NCI-H526 (cell line): ENCODE measurements around the gene DPP10.
A peak's percentile ranks its signal among the peaks of the same experiment; 100 is the strongest.

Source experiments
- DNase-seq, 2 experiments: peaks; one replicate each; lab custom pipeline; 2025; lab: John Stamatoyannopoulos, UW

DPP10 gene

DNA sequence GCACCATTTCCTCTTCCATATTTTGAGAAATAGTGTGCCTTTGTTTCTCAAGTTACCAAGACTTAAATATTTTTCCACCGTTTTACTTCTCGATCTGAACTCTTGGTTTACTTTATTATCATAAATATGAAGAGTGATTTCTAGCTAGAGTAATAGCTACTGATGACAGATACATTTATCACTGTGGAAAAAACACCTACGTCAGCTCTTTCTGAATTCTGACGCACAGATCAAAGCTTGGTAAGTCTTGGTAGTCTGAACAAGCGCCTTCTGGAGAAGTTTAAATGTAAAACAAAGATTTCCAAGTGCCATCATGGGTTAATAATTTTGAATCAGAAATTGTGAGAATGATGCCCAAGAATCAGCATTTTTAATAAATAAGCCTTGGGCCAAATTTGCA, 367.7 kb downstream of the DPP10 start:
- no peak for DNase-seq

DNA sequence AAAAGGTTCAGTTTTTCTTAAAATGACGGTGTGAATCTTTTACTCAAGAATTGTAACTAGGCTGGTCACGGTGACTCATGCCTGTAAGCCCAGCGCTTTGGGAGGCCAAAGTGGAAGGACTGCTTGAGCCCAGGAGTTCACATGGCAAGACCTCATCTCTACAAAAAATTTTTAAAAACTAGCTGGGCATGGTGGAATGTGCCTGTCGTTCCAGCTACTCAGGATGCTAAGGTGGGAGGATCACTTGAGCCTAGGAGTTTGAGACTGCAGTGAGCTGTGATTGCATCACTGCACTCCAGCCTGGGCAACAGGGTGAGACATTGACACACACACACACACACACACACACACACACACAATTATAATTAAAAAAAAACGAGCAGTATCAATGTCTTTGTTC, 369.8 kb downstream of the DPP10 start:
- no peak for DNase-seq

DNA sequence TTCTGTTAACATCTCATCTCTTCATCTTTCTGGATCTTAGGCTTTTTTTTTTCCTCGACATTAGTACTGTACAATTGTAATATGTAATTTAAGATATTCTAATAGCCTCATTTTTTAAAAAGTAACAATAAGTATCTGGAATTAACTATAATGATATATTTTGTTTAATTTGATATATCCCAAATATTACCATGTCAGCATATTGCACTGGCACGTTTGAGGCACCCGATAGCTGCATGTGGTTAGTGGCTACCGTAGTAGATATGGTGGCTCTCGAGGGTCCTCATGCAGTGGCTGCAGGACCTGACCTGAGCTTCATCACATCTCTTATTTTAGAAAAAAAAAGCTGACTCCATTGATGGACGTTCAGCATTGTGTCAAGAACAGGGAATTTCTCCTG, 371.9 kb downstream of the DPP10 start:
- no peak for DNase-seq

DNA sequence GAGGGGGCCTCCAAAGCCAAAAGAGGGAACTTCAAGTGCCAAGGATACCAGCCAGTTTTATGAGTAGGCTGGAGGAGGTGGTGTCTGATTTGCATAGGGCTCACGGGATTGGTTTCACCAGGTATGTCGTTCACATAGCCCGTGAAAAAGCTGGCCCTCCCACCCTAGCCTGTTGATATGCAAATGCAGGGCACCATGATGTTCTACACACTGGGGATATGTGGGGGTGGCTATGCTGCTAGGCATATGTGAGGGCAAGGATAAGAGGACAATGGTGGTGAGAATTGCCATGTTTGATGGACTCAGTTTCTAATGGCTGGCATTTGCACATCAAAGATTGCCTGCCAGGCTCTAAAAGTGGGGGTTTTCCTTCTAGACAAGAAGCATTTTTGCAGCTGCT, 378.6 kb downstream of the DPP10 start:
- DNase-seq, result peak in 1 of 2 experiments; percentile 39

DNA sequence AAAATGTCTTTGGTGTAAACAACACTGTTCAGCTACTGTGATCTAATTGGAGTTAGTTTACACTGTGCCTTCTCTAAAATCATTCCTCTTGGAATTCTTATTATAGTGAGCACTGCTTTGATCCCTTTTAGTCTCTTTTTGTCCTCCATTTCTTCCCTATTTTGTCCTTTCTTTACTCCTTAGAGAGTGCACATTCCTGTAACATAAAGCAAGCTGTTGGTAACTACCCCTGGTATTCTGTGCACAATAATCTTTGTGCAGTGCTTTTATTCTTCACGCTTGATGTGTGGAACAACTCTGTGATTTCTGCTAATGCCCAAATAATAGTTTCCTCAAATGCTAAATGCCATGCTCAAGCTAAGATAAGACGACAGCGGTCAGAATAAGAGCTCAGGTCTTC, 401.5 kb downstream of the DPP10 start:
- no peak for DNase-seq

DNA sequence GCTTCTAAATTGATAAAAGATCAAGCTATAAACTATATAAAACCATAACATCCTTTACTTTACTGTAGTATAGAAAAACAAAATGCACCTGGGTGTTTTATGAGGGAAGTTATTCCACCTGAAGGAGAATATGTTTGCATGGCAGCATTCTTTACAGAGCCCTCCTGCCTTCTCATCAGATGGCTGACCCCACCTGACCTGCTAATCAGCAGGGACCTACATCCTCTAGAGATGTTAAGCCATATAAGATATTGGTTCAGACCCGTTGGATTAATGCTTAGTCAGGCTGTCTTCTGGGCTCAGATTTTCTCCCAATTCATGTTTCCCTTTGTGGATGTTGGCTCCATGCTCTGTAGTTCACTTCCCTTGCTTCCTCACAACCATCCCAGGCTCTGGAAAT, 414.8 kb downstream of the DPP10 start:
- no peak for DNase-seq

DNA sequence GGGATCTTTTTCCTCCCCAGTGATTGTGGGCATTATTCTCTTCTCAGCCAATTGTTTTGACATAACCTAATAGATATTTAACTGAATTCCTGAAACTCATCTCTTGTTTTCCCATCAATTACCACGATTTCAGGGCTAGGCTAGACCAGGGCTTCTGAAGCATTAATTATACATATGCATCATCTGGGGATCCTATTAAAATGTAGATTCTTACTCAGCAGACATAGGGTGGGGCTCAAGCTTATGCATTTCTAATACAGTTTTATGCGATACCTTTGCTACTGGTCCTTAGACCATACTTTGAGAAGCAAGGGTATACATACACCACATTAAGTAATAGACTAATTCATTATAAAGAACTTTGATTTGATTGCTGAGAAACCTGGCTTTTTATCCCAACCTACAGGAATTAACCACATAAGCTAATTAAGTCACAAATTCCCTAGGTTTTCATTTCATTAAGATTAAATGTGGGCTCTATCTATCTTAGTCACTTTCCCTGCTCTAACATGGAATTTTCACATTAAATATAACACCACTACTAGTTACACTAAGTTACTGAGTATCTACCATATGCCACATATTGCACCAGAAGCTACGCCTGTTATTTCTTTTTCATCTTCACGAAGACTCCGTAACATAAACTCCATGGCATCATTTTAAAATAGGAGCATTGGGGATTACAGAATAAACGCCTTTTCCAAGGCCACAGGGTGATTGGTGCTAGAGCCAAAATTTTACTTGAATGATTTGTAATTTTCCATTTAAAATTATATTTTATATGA, 417.5 kb downstream of the DPP10 start:
- DNase-seq, result no peak

DNA sequence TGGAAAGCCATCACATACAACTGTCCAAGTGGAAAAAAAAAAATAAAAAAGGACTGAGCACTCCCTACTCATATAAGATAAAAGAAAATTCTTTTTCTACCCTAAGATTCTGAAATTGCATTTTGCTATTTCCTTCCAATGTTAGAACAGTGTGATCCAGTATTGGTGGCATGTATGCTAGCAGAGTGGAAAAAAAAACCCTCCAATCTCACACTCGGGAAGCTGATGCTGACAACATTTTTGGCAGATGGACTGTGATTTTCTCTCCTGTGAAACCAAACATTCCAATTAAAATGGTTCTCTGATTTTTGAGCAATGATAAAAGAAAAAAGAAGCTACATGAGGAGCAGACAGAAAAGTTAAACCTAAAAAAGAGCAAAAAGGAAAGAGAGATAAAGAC, 419.8 kb downstream of the DPP10 start:
- no peak for DNase-seq

DNA sequence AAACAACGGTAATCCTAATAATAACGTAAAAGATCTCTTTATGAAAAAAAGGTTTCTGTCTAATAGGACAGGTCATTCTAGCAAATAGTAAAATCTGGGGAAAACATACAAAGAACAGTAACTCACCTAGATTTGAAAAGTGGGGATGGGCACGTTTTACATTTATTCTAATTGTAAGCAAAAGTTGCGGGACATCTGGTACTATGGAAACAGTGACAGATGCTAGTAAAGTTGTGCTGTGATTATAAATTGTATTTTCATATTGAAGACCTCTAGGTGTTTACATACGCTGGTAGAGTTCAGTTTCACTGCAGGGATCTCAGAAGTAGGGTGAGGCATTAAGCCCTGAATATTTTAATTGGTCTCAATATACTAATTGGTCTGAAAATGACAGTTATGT, 422.5 kb downstream of the DPP10 start:
- DNase-seq, result peak; percentile 68 to 72

DNA sequence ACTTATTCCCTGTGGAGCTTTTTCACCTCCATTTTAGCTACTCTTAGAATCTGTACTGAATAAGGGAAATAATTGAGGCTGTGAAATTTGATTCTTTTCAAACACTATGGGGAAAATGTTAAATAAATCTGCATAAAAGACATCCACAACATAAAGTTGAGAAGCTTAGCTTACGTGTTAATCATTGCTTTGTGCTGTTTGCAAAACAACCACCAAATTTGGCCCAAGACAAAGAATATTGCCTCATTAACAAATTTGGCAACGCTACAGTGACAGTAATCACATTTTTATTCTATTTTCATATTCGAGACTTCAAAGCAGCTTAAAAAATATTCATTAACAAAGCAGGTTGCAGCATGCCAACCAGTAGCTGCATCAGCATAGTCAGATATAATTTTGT, 437.6 kb downstream of the DPP10 start:
- no peak for DNase-seq

DNA sequence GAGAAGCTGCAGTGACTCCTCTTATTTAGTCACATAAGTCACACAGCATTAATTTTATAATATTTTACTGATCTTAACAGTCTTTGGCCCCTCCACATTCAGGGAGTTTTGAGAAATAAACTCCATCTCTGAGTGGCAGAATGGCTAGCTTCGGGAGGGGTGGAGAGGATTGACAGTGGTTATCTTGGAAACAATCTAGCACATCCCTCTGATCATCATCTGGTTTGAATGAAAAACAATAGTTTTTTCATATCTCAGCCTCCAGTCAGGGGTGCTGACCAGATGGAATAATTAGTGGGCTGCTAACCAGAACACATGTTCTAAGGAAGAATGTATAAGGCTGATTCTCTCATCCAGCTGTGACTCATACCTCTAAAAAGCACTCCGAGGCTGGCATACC, 477.5 kb downstream of the DPP10 start:
- peak in 1 of 2 experiments; percentile 24 for DNase-seq

DNA sequence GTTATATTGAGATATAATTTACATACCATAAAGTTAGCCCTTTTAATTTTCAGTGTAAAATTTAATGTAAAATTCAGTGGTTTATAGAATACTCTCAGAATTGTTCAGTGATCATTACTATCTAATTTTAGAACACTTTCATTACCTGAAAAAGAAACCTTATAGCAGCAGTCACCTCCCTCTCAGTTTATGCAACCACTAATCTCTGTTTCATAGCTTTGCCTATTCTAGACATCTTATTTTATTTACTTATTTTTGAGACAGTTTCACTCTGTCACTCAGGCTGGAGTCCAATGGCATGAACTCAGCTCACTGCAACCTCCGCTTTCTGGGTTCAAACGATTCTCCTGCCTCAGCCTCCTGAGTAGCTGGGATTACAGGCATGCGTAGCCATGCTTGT, 479.6 kb downstream of the DPP10 start:
- no peak for DNase-seq

DNA sequence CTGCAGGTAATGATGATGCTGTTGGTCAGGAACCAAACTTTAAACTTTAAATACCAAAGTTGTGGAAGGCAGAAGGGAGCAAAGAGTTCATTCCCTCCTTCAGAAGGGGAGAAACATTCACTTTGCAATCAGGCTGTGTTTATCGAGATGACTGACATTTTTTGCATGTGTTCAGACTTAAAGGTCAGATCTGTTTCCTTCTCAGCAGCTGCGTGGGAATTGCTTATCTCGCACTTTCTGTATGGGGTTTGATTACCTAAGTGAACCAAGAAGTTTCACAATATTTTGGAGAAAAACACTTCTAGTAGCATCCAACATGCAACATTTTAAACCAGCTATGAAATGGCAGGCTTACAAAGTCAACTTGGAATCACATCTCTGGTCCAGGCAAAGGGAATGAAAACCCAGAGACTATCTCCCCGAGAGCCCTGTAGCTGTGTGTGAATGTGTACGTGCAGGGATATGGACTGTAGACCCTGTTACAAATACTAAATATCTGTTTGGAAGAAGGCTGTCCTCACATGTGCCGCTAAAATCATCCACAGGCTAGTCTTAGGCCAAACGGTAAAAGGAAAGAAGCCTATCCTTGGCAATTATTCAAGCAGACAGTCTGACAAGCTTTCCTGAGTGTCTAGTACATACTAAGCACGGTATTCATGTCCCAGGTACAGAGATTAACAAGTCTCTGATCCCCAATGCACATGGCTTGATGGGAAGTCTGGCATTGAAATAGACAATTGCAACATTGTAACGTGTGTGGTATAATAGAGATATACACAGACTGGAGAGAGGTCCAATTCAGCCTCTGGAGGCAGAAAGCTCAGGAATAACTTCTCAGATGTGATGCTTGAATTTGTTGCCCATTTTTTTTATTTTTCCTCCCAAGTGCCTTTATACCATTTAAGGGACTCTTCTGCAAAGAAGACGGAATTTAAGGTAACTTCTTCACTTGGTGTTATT, 483.1 kb downstream of the DPP10 start:
- no peak for DNase-seq

DNA sequence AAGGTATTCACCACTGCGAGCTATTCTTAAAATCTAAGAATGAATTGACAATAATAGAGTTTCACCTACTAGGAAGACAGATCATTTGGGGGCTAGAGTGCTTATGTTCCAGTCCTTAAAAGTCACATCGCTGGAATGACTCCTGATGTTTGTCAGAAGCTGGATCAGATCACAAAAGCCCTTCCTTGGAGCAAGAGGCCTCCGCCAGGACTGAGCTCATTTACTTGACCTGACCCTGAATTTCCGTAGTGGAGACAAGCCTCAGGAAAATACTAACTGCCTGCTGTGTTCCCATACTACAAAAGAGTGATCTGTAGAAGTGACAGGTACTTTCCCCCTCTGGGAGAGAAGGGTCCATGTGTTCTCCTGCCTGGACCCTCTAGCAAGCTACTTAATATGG, 483.9 kb downstream of the DPP10 start:
- DNase-seq, result no peak

DNA sequence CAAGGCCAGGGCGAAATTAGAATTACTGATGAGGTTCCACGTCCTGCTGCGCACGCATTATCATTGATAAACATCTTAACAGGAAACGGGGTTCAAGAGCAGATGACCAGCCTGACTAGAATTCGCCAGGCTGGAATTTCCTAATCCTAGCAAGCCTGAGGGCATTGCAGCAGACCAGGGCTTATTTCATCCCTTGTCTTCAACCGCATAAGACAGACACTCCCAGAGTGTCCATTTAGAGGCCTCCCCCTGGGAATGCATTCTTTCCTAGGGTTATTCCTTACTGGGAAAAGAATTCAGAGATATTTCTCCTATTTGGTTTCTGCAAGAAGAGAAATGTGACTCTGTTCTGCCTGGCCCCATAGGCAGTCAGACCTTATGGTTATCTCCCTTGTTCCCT, 486.8 kb downstream of the DPP10 start:
- no peak for DNase-seq

DNA sequence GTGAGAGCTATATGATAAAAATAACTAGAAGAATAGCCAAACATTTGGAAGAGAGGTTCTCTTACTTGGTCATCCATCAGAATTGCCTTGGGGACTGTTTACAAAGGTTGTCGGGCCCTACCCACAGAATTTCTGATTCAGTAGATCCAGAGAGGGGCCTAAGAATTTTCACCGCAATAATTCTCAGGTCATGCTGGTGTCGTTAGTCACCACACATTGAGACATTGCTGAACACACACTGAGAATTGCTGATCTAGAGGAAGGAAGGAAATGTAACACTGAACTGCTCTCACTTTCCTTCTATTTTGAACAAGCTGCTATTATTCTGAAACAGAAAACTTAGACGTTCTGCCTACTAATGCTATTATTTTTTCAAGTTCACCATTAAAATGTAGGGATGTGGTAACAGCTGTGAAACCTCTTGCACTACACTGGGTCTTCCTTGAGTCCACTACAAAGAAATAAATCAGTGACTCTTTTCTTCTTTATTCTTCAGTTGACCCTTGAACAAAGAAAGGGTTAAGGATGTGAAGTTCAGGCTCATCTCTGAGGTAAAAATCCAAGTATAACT, 491.3 kb downstream of the DPP10 start:
- no peak for DNase-seq

DNA sequence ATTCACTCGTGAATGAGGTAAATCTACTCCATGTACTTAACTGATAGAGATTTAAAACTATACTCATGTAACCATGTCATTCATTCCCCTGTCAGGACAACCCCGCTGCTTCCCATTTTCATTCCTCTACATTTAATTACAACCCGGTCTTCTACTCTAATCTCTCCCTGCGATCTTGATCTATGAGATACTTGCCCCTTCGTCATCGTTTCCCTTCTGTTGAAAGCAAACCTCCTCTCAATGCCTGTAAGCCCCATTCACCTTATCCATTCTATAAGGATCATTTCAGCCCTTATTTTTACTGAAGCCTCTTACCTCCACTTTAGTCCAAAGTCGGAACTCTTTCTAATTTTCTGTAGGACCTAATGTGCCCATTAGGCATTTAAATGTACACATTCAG, 492.6 kb downstream of the DPP10 start:
- DNase-seq, result no peak

DNA sequence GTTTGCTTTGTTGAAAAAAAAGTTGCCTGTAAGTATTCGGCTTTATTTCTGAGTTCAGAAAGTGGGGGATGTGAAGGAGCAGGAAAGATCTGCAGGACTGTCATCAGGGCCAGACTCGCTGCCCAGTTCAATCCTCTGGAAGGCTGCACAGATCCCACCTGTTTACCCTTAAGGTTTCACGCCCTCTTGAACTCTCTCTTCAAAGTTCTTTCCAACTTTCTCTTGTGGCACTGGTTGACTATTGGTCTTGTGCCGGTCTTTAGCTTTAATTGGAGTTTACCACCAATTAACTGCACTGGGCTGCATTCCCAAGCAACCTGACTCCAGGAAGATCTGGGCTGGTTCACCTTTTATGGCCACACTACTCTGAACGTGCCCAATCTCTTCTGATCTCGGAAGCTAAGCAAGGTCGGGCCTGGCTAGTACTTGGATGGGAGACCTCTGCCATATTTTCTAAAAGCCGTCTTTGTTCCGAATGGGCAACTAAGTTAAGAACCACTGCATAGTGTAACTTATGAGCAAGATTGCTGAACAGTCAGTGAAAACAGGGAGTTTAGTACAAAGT, 495.0 kb downstream of the DPP10 start:
- no peak for DNase-seq

DNA sequence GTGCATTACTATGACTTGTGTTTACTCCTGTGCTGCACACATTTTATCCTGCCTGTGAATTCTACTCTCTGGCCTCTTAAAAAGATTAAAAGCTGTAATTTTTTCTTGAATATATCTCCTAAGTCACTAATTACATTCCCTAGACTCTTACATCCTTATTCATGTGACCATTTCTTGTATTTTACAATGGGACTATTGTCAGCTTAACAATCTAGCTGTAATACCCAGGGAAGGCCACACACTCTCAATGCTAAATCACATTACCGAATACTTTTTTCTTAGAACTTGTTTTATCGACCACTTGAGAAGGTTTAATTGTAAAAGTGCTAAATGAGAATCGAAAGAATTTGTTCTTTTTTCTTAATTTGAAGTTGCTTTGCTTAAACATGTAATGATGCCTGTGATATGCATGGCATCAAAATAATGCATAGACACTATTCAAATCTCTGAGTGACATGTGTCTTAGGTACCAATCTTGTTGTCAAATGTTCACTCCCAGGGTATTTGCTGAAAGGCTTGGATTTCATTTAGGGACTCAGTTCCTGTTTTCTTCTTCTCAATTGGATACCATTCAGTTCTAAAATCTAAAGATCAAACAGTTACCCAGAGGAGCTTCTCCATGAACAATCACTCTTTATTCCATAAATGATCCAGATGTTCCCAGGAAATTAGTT, 498.5 kb downstream of the DPP10 start:
- DNase-seq, result no peak

DNA sequence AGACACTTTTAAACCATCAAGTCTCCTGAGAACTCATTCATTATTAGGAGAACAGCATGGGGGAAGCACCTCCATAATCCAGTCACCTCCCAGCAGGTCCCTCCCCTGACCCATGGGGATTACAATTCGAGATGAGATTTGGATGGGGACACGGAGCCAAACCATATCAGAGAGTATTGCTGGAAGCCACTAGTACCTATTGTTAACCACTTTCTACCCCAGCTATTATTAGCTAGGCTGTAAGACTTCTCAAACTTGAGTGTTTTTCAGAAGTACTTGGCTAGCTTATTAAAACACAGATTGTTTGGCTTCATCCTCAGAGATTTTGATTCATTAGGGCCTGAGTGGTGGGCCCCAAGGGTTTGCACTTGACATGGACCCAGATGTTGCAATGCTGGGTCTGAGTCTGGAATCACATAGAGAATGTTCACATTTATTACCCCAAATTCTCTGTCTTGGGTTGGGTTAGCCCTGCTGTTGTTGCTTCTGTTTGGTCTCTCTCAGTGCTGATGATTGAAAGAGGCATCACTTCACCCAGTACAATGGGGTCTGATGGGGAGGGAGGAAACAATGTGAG, 506.9 kb downstream of the DPP10 start:
- no peak for DNase-seq

DNA sequence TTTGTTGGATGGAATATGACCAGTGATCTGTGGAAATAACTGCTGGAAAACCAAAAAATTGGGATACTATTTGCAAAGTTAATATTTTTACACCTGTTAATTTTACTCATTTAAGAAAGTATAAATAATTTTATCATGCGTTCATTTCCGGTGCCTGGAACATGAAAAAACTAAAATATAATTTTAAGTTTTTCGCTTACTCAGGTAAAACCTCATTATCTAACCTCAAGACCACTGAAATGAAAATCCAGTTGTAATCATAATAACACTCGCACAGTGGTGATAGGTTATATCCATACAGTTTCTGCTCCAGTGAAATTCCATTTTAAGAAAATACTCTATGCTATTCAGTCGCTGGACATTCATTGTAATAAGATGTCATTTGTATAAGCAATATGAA, 517.9 kb downstream of the DPP10 start:
- no peak for DNase-seq

DNA sequence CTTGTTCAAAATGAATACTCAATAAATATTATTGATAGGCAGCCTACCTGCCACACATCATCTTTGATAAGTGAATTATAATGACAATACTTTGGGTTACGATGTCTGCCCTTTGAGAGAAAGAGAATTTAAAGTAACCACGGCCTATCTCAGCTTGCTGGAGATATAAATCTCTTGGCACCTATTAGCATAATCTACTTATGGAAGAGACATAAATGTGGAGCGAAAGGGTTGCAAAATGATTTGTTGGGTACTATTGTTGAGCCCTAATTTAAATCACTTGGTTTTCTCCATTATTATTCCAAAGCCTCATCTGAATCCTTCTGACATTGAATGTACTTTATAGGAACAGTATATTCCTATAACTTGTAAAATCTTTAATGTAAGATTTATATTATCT, 520.1 kb downstream of the DPP10 start:
- no peak for DNase-seq
